Measurements from ENCODE around the gene CT45A1.
"Not testable (repeated sequence)": the region's sequence is repeated elsewhere in the genome, so short reads cannot be mapped to it uniquely, and the experiment has no call there.

GRCh38 chrX:135713183-135713689, at the start of gene CT45A1:
- not testable (repeated sequence) for TF ChIP-seq CEBPB (IDR thresholded peaks at IDR 0.05); TAF1 (IDR thresholded peaks at IDR 0.05; ENCODE audit: low read depth)
